Measurements from ENCODE around the gene HSCB.
"Not testable (repeated sequence)": the region's sequence is repeated elsewhere in the genome, so short reads cannot be mapped to it uniquely, and the experiment has no call there.

HSCB gene

DNA sequence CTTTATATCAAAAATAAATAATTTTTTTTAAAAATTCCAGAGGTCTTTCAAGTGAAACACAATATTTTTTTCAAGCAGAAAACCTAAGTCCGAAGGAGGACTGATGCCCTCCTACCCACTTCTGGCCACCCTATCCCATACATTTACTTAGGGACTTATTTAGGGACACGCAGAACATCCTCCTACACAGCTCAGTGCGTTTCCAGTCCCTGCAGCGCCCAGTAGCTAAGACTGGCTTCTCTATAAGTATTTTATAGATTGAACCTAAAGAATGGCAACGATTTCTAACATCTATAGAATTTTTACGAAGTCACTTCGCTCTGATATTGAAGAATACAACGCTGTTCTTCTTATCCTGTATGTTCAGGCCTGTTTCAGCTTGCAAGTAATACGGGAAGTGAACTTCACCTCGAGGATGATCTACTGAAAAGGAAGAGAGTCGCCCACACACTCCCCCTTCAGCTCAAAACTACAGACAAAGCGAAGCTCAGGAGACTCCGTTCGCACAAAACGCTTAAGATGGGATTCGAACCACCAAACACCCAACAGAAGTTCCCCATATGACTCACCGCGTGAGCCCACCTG is 547 bp upstream of the HSCB start:
- no peak for DNase-seq

DNA sequence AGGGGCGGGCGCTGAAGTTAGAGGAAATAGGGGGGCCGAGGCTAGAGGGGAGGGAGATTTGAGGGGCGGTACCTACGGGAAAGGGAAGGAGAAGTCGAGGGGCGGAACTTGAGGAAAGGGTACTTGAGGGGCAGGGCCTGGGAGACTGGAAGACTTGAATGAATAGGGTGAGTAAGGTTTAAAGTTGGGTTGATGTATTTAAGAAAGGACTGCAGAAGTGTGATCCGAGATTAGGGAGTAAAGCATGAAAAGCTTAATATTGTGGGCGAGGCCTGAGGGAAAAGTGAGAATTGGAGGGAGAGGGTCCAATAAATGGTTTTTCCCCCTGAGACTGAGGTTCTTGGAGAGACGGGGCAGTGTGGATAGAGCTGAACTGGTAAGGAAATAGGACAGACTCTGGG is 723 bp downstream of the HSCB start:
- DNase-seq = no peak

DNA sequence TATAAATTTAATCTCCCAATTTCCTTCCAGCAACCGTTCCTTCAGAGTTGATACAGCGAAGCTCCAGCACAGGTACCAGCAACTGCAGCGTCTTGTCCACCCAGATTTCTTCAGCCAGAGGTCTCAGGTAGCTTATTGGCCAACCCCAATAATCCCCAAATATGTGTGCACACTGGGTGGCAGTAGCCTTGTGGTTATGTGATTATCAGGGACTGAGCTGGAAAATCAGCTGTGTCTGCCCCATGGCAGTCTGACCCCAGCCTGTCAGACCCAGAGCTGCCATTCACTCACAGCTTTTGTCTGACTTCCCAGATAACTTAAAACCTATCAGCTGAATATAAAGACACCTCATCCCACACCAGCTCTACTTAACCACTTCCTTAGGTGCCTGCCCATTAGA is 2.0 kb downstream of the HSCB start:
- no peak for DNase-seq

DNA sequence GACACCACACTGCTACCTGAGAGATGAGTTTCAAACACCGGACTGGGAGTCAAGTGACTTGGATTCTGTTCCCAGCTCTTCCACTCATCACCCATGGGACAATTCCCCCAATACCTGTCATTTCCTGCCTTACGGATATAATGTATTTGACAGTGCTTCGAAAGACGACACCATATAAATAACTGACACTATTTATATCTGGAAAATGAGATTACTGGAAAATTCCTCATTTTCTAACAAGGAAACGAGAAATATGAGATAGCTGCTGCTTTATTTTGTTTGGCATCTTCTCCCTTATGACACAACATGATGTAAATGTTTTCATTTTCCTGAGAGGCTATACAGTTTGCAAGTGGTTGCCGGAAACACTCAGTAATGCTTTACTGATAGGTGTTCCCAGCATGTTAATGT is 8.6 kb downstream of the HSCB start:
- DNase-seq = no peak

DNA sequence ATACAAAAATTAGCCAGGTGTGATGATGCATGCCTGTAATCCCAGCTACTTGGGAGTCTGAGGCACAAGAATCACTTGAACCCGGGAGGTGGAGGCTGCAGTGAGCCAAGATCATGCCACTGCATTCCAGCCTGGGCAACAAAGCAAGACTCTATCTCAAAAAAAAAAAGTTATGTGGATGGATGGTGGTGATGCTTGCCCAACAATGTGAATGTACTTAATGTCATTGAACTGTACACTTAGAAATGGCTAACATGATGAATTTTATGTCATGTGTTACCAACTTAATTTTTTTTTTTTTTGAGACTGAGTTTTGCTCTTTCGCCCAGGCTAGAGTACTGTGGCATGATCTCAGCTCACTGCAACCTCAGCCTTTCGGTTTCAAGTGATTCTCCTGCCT is 12.7 kb downstream of the HSCB start:
- not testable (repeated sequence) for DNase-seq

DNA sequence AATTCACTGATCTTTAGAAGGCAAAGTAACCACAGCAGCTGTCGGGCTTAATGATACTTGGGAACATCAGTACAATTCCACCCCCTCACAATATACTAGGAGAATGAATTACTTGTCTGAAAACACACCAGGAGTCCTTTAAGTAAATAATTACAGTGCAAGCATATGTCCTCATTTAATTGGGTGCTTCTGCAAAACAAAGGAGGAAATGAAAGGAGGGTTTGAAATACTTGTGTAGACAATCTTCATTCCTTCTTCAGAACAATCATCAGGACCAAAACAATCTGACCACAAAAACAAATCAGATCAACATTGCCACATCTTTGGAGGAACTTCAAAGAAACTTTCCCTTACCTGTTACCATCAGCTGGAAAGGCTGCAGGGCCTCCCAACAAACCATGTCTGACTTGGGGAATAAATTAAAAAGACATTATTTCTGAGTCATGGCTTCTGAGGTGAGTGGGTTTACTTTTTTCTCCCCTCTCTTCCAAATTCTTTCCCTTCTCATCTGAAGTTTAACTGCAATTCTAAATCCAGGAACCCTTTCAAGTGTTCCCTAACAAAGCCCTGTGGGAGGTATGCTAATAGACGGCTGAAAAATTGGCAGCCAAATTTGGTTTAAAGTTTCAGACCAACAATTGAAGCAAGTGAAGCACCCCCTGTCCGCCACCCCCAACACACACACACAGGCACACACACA is 18.2 kb downstream of the HSCB start:
- DNase-seq = no peak

DNA sequence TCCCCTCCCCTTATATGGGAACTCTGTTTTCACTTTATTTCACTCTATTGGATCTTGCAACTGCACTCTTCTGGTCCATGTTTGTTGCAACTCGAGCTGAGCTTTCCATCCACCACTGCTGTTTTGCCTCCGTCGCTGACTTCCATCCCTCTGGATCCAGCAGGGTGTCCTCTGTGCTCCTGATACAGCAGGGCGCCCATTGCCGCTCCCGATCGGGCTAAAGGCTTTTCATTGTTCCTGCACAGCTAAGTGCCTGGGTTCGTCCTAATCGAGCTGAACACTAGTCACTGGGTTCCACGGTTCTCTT is 19.6 kb downstream of the HSCB start:
- no peak for DNase-seq

DNA sequence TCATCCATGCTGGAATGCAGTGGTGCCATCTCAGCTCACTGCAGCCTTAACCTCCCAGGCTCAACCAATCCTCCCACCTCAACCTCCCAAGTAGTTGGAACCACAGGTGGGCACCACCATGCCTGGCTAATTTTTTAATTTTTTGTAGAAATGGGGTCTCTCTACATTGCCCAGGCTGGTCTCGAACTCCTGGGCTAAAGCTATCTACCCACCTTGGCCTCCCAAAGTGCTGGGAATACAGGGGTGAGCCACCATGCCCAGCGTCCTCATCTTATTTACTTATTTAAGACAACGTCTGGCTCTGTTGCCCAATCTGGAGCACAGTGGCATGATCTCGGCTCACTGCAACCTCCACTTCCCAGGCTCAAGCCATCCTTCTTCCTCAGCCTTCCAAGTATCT is 20.2 kb downstream of the HSCB start:
- DNase-seq = not testable (repeated sequence)

DNA sequence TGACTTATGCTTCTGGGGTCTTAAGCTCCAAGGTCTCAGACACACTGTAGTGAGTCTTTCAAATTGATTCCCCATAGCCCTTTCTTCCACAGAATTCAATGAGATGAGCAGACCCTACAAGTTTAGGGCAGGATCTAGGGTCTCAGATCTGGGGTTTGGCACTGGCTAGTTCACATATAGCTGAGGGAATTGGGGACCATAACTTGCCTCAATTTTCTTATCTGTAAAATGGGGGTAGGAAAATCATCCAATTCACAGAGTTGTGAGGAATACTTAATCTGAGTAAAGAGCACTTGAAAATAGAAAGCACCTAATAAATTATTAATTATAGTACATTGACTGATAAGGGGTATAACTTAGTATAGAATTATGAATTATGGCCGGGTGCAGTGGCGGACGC is 24.8 kb downstream of the HSCB start:
- no peak for DNase-seq

DNA sequence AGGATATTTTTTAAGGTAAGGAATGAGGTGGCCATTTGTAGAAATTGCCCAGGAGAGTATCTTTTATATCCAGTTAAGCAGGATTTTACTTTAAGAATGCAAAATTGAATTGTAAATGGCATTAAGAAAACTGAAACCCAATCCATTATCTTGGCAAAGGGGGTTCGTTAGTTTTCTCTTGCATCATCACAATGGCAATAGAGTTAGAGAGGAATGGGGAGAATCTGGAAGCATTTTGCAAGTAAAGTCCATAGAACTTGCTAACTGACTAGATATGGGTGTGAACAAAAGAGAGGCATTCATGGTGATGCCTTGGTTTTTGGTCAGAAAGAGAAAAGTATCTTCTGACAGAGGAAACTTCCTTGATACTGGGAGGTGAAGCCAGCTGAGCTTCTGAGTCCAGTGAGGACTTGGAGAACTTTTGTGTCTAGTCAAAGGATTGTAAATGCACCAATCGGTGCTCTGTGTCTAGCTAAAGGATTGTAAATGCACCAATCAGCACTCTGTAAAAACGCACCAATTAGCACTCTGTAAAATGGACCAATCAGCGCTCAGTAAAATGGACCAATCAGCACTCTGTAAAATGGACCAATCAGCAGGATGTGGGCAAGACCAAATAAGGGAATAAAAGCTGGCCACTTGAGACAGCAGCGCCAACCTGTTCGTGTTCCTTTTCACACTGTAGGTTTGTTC is 27.0 kb downstream of the HSCB start:
- peak in 1 of 2 donors; percentile 21 for DNase-seq

DNA sequence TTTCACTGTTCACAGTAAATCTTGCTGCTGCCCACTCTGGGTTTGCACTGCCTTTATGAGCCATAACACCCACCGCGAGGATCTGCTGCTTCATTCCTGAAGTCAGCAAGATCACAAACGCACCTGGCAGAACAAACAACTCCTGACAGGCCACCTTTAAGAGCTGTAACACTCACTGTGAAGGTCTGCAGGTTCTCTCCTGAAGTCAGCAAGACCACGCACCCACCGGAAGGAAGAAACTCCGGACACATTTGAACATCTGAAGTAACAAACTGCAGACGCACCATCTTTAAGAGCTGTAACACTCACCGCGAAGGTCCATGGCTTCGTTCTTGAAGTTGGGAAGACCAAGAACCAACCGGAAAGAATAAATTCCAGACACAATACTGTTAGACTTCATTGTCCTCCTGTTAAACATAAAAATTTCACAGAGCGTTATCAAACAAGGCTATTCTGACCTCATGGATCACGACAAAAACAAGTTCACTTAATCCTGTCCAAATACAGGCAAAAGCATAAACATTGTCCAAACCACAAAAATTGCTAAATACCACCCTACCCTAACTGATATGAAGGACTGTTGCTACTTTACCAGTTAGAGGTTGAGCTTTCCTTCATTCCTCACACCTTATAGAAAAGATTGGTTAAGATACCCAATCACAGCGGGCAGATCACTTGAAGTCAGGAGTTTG is 27.7 kb downstream of the HSCB start:
- DNase-seq = no peak

DNA sequence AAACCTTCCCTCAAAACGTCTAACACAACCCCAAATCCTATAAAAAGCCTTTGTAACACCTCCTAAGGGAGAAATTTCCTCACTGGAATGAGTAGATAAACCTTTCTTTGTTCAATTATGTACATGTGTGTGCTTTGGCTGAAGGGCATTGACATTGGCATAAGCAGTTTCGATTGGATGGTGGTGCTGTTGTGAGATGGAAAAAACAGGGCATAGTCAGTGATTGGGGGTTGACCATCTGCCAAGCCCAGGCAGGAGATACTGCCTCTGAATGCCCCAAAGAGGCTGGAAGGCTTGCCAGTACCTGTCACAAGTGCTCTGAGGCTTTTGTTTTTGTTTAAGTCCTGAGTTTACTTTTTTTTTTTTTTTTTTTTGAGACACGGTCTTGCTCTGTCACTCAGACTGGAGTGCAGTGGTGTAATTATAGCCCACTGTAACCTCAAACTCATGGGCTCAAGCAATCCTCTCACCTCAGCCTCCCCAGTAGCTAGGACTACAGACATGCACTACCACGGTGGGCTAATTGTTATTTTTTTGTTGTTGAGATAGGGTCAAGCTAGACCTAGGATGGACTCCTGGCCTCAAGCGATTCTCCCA is 29.5 kb downstream of the HSCB start:
- no peak for DNase-seq

DNA sequence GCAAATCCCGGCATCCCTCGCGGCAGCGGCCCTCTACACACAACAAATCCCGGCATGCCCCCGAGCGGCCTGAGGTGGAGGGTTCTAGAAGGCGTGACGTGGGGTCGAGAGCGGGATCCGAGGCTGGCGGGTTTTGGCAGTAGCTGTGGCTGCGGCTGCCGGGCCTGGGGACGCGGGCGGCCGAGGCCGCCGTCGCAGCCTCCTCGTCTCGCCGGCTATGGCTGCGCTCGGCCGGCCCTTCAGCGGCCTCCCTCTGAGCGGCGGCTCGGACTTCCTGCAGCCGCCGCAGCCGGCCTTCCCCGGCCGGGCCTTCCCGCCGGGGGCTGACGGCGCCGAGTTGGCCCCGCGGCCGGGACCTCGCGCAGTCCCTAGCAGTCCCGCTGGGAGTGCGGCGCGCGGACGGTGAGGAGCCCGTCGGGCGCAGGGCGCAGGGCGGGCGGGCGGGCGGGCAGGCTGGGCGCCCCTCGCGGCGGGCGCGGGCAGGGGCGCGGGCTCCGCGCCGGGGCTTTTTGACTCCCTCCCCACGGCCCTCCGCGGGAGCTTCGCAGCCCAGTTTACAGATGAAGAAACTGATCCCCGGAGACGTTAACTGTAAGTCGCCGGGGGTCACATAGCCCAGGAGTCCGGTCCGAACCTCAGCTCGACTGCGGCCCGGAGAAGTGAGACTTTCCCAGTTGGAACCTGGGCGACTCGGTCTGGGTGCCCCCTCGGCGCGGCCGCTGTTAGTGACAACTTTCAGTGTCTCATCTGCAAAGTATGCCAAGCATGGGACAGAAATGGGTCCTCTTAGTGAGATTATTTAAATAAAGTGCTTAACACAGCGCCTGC is 31.0 kb downstream of the HSCB start, which contains the start of gene CCDC117:
Gene CCDC117 (plus strand): TSS at position 63 of the 828 bp plus-strand sequence. CDS start 155 bp downstream, at position 218.
- DNase-seq = peak; percentile 94 to 95

DNA sequence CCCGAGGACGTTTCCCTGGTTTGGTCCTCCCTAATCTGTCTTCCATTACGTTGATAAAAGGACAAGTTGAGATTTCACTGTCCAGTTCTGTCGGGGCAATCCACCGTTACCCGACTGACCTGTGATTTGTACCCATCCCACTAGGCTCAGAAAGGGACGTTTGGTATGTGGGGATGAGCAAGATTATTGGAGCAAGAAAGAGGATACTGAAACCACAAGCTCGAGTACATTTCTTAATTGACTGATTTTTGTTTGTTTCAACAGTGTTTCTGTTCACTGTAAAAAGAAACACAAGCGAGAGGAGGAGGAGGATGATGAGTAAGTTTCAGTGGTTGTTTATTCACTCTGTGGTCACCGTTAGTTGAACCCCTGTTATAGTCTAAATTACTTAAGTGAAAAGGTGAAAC is 31.6 kb downstream of the HSCB start:
- DNase-seq = no peak

DNA sequence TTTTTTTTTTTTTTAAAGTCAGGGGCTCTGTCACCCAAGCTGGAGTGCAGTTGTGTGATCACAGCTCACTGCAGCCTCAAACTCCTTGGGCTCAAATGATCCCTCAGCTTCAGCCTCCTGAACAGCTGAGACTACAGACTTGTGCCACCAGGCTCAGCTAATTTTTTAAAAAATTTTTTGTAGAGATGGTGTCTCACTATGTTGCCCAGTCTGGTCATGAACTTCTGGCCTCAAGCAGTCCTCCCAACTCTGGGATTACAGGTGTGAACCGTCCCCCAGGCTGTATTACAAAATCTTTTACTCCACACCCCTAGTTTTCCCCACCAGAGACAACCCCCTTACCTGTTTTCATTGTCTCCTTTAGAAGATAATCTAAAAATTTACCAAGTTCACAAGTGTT is 32.5 kb downstream of the HSCB start:
- DNase-seq = no peak

DNA sequence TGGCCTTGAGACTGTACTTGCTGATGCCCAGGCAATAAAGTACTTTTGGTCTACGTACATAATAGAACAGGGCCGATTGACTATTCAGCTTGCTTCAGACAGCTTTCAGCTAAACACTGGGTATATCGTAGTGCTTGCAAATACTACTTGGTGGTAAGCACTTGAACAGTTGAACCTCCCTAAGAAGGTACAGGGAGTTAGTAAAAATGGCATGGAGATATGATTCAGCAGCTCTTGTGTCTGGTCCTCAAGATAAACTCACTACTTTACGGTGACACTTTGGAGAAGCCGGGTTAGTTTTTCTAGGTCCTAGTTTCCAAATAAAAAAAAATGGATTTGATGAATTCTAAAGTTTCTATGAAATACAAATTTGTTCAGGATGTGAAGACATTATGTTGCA is 38.0 kb downstream of the HSCB start:
- no peak for DNase-seq

DNA sequence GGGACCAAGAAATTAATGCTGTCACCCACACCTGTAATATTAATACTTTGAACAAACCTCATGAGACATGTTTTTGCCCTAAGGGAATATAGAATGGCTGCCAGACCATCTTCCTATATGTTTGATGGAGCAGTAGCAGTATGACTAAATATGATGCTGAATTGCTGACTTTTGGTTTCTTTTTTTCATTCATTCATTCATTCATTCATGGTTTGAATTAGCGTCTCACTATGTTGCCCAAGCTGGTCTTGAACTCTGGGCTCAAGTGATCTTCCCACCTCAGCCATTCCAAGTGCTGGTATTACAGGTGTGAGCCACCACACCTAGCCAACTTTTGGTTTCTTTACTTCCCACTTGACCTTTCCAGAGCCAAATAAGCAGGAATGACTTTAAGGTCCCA is 38.5 kb downstream of the HSCB start:
- no peak for DNase-seq

DNA sequence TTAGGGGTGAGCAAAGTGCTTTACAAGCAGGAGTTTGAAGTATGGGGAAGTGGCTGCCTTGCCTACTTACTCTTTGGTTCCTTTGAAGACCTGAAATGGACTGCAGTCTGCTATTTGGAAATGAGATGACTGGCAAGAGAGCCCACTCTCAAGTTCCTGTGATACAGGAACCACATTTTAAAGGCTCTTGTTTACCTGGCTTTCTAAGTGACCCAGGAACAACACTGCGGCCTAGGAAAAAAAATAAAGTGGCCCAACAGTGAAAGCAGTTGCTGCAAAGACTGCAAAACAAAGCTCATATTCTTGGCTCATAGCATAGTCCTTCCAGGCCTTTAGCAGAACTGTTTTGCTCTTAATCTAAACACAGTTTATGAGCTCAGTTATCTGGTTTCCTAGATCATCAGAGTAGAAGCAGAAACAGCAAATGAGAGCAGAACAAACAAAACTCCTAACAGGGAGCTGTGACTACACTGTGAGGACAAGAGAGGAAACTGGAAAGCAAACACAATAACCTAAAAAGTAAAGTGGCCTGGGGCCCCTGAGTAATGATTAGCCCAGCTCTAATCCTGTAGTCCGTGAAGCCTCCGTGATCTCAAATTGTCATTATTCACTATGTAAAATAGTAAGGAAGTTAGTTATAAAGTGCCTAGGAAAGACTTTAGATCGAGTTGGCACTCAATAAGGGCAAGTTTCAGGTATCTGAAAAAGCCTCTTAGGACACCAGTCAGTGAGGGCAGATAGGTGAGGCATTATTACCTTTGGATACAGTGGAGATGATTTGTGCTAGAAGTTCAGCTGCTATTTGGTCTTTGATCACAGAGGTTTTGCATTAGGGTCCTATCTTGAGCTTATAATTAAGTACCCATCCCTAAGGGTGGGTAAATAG is 42.2 kb downstream of the HSCB start:
- no peak for DNase-seq

DNA sequence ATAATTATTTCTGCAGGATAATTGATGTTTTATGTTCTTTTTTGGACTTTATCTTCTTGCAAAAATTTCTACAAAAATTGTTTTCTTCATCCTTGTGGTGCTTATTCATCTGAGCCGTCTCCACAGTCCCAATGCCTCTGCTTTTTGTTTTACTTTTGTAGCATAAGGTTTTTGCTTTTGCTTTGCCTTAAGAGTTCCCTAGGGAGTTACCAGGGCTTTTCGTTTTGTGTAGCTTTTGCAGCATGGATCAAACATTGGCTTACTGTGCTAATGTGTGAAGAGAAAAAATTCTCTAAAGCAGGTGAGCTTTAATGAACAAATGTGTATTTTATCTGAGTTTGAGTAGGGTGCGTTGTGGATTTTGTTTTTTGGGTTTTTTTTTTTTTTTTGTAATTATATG is 46.8 kb downstream of the HSCB start:
- no peak for DNase-seq

DNA sequence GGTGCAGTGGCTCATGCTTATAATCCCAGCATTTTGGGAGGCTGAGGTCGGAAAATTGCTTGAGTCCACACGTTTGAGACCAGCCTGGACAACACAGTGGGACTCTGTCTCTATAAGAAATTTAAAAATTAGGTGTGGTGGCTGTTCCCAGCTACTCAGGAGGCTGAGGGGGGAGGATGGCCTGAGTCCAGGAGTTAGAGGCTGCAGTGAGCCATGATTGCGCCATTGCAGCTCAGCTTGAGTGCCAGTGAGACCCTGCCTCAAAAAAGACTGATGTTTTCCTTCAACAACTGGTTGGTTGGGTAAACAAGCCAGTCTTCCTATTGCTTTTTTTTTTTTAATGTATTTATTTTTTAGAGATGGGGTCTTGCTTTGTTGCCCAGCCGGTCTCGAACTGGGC is 49.3 kb downstream of the HSCB start:
- no peak for DNase-seq

DNA sequence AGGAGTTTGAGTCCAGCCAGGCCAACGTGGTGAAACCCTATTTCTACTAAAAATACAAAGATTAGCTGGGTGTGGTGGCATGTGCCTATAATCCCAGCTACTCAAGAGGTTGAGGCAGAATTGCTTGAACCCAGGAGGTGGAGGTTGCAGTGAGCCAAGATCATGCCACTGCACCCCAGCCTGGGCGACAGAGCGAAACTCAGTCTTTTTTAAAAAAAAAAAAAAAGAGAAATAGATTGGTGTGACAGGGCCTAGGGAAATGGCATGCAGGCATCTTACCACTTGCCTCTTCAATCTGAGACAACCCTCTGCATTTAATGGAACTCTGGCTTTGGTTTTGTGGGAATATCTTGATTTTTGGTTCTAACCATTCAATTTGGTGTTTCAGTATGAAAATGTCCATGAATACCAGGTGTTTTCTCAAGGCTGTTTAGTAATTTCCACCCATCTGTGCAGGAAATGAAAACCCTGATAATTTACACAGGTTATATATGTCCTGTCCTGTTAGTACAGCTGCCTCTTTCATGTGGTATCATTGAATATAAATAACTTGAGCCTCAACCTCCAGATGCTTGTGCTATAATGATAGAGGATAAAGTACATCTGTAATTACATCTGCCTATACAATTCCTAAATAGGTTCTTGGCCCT is 50.1 kb downstream of the HSCB start:
- no peak for DNase-seq

All from CD4-positive, alpha-beta T cell treated with Interleukin-1 beta for 1 hour (primary cell).